ENCODE measurements around the gene HMGXB4. TPM values are rescaled to one million over a fixed set of nuclear protein-coding genes. Genes with fewer than 3 reads are reported as not detected.

HMGXB4 gene
- total and polyA plus RNA-seq, 2 of the 13 experiments (the other 11 are each of a cell fraction or from before 2014, with no cell fraction given) = 13.9 to 16.3 TPM

DNA sequence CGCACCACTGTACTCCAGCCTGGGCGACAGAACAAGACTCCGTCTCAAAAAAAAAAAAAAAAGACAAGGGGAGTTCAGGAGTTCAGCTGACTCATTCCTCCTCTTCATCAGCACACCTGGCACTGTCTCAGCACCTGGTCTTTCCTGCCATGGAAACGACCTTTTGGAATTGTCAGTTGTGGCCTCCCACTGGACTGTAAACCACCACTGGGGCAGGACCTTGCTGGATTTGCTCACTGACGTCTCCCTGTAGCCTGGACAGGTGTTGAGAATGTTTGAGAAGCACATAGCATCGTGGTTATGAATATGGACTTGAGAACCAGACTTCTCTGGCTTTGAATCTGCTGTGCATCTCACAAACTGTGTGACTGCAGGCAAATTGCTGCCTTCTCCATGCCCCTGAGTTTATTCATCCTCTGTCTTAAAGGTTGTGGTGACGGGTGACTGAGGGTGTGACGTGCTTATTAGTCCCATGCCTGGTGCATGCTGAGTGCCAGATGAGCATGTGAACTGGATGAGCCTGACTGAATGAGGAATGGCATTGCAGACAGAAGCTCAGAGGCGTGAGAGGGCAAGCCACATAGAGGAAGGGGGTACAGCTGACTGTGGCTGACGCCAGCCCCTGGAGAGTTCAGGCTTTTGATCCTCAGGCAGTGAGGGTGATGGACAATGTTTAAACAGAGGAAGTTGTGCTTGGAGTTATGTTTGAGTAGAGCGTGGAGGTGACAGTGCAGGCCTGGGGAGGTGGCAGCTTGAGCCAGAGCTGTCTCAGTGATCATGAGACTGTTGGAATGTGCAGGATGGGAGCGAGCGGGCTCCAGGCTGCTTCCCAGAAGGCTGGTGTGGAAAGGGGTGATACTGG is 55.1 kb downstream of the HMGXB4 start (continued):
- no peak for TF ChIP-seq SUZ12 (IDR thresholded peaks at IDR 0.05; ENCODE audit: low read depth, low read length)
- TF ChIP-seq MXI1 (IDR thresholded peaks at IDR 0.05; ENCODE audit: borderline replicate concordance, low read depth, low read length) = peak; percentile 29; the same call in 1 of the 3 replicates
- TF ChIP-seq, protein P1, sequence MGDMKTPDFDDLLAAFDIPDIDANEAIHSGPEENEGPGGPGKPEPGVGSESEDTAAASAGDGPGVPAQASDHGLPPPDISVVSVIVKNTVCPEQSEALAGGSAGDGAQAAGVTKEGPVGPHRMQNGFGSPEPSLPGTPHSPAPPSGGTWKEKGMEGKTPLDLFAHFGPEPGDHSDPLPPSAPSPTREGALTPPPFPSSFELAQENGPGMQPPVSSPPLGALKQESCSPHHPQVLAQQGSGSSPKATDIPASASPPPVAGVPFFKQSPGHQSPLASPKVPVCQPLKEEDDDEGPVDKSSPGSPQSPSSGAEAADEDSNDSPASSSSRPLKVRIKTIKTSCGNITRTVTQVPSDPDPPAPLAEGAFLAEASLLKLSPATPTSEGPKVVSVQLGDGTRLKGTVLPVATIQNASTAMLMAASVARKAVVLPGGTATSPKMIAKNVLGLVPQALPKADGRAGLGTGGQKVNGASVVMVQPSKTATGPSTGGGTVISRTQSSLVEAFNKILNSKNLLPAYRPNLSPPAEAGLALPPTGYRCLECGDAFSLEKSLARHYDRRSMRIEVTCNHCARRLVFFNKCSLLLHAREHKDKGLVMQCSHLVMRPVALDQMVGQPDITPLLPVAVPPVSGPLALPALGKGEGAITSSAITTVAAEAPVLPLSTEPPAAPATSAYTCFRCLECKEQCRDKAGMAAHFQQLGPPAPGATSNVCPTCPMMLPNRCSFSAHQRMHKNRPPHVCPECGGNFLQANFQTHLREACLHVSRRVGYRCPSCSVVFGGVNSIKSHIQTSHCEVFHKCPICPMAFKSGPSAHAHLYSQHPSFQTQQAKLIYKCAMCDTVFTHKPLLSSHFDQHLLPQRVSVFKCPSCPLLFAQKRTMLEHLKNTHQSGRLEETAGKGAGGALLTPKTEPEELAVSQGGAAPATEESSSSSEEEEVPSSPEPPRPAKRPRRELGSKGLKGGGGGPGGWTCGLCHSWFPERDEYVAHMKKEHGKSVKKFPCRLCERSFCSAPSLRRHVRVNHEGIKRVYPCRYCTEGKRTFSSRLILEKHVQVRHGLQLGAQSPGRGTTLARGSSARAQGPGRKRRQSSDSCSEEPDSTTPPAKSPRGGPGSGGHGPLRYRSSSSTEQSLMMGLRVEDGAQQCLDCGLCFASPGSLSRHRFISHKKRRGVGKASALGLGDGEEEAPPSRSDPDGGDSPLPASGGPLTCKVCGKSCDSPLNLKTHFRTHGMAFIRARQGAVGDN (CRISPR knock-in tag; IDR thresholded peaks at IDR 0.05) = peak; percentile 87
- TF ChIP-seq MED13 (CRISPR knock-in tag; IDR thresholded peaks at IDR 0.05) = no peak
- TF ChIP-seq EZH2 (conservative IDR thresholded peaks at IDR 0.05; ENCODE audit: low read depth, low read length) = no peak
- TF ChIP-seq, protein P2, sequence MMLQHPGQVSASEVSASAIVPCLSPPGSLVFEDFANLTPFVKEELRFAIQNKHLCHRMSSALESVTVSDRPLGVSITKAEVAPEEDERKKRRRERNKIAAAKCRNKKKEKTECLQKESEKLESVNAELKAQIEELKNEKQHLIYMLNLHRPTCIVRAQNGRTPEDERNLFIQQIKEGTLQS (CRISPR knock-in tag; IDR thresholded peaks at IDR 0.05) = 0 out of 2 replicates have a peak, but pooled peaks have one; percentile 31
- TF ChIP-seq ZNF136 (CRISPR knock-in tag; IDR thresholded peaks at IDR 0.05; ENCODE audit: low read depth) = no peak
- TF ChIP-seq FOXJ3 (CRISPR knock-in tag; IDR thresholded peaks at IDR 0.05; ENCODE audit: borderline replicate concordance) = no peak
- TF ChIP-seq ZNF484 (CRISPR knock-in tag; IDR thresholded peaks at IDR 0.05; ENCODE audit: borderline replicate concordance, low read depth) = no peak
- TF ChIP-seq ARHGAP35 (CRISPR knock-in tag; IDR thresholded peaks at IDR 0.05; ENCODE audit: borderline replicate concordance) = no peak
- no peak for TF ChIP-seq GZF1 (CRISPR knock-in tag; IDR thresholded peaks at IDR 0.05)
- TF ChIP-seq PAF1 (CRISPR knock-in tag; IDR thresholded peaks at IDR 0.05) = no peak
- peak; percentile 60; the same call in 1 of the 2 replicates for TF ChIP-seq ZBTB21 (CRISPR knock-in tag; IDR thresholded peaks at IDR 0.05)
- no peak for TF ChIP-seq NKX3-1 (CRISPR knock-in tag; IDR thresholded peaks at IDR 0.05)
- peak; percentile 48; the same call in 1 of the 2 replicates for TF ChIP-seq TFDP1 (CRISPR knock-in tag; IDR thresholded peaks at IDR 0.05; ENCODE audit: borderline replicate concordance)
- TF ChIP-seq GABPB1 (CRISPR knock-in tag; IDR thresholded peaks at IDR 0.05) = no peak; the same call in none of the 2 replicates
- TF ChIP-seq, protein P3, sequence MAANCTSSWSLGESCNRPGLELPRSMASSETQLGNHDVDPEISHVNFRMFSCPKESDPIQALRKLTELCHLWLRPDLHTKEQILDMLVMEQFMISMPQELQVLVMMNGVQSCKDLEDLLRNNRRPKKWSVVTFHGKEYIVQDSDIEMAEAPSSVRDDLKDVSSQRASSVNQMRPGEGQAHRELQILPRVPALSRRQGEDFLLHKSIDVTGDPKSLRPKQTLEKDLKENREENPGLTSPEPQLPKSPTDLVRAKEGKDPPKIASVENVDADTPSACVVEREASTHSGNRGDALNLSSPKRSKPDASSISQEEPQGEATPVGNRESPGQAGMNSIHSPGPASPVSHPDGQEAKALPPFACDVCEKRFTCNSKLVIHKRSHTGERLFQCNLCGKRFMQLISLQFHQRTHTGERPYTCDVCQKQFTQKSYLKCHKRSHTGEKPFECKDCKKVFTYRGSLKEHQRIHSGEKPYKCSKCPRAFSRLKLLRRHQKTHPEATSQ (CRISPR knock-in tag; IDR thresholded peaks at IDR 0.05; ENCODE audit: borderline replicate concordance) = no peak
- no peak for TF ChIP-seq U2AF2 (IDR thresholded peaks at IDR 0.05; ENCODE audit: low read depth, low read length)
- TF ChIP-seq E2F2 (CRISPR knock-in tag; IDR thresholded peaks at IDR 0.05; ENCODE audit: borderline replicate concordance) = no peak
- TF ChIP-seq ESRRA (CRISPR knock-in tag; IDR thresholded peaks at IDR 0.05; ENCODE audit: low read depth) = no peak
- TF ChIP-seq PPARG (CRISPR knock-in tag; conservative IDR thresholded peaks at IDR 0.05) = 0 out of 2 replicates have a peak, but pooled peaks have one; percentile 32

Data from HepG2 (cell line).